HL-60/S4 treated with phorbol 12-myristate 13-acetate at 8.2 ng/mL for 4 days and 3 days (cell line): ENCODE data around the gene RFWD3.

ENCODE experiments used
- in situ Hi-C: fragments of 300-500 bp; cut with MboI; formaldehyde crosslinking; loops from 2 replicates; pipeline ENCODE4 v1.15.0; 2022; ENCODE audit warnings: low sequenced_read_pairs

RFWD3 gene

DNA sequence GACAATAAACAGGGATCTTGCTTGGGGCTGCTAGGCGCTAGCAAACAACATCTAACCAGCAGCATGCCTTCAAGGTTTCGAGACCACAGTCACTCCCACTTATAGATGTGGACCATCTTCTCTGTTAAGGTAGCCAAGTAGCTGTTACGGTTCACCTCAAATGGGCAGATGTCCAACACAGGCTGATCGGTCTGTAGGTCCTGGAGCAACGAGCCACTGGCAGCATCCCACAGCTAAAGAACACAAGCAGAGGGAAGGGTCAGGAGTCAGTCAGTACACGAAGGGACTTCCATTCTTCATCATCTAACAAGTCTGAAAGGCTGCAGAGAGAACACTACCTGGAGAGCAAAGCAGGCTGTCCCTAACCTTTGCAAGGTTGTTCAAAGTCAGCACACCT, 42.8 kb downstream of the RFWD3 start:
- in situ Hi-C loops, result no loop called here

DNA sequence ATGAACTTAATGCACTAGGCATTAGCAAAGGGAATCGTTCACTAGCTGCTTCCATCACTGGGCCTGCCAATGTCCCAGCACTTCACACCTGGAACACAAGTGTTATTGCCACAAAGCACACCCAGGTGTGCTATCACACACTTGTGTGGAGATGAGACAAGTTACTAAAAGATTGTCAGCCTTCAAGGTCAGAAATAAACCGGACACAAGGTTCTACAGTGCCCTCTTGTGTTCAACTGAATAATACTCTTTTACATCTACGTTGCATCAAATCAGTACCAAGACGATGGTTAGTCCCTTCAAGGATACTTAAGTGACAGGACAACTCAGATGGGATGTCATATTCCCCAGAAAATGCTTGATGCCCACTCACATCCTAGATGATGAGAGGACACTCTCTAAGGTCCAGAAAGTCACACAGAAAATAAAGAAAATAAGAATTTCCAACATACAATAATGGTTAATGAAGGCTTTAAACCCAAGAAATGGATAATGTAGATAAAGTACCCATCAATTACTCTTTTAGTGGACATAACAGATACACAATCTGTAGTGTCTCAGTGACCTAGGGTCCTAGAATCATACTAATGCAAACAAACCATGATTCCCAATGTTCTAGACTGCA, 43.4 kb downstream of the RFWD3 start:
- in situ Hi-C loops, result no loop called here

DNA sequence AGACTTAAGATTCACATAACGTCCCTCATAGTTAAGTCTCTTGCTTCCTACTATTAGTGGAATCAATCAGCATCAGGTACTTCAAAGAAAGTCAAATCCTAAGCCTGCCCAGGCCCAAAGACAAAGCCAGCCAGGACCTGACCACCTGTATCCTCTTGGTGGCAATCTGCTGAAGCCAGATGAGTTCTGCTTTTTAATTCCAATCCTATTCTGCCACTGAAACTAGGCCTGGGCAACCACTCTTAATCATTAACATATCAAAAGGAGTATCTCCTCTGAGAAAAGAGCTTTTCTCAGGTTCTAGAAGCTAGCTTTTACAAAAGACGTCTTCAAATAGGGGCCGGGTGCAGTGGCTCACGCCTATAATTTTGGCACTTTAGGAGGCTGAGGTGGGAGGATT, 44.7 kb downstream of the RFWD3 start:
- in situ Hi-C loops, result no loop called here

DNA sequence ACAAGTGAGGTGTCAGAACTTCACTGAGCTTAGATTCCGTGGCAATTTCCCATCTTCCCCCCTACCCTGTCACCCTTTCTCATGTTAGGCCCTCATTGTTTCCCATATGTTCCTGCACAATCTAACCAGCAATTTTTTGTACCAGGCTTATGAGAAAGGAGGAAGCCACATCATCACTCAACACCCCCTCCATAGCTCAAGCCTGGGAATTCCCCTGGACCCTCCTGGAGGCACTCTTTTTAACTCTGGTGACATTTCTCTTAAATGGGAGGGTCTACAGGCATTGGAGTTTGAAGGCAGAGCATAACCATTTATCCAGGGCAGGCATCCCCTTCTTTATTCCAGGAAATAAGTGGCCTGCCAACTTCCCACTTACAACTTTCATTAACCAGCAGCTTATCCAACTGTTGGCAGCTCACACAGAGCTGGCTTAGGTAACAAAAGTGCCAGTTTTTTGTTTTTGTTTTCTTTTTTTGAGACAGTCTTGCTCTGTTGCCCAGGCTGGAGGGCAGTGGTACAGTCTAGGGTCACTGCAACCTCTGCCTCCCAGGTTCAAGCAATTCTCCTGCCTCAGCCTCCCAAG, 49.4 kb downstream of the RFWD3 start:
- in situ Hi-C loops, result no loop called here

DNA sequence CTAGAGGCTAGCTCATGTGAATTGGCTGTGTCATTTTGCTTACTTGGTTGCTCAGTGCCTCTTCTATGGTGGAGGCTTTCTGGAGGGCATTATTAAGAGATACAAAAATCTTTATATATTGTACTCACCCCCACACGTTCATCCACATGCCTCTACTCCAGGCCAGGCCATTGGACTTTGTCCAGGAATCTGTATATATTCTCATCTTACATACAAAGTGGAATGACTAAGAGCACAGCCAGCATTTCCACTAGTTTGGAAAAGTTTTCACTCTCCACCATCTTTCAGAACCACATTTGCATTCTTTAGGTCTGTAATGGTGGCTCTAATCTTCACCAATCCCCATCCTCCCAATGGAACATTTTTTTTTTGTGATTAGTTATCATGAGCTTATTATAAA, 55.0 kb downstream of the RFWD3 start:
- in situ Hi-C loops, result no loop called here

DNA sequence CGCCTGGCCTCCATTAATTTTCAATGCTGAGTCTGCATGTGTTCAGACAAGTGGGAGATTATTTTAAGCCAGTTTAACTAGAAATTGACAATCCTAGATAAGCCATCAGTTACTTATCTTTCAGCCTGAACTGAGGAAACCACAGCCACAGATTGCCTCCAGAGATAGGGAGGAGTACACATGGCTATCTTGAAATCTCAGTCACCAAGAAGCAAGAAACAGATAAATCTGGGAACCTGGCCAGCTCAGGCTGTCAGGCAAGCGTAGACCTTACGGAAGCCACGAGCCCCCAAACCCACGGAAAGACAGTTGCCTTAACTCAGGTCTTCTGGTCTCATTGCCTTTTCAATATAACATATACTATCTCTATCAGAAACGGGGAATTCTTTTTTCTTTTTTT, 57.7 kb downstream of the RFWD3 start:
- in situ Hi-C loops, result no loop called here

DNA sequence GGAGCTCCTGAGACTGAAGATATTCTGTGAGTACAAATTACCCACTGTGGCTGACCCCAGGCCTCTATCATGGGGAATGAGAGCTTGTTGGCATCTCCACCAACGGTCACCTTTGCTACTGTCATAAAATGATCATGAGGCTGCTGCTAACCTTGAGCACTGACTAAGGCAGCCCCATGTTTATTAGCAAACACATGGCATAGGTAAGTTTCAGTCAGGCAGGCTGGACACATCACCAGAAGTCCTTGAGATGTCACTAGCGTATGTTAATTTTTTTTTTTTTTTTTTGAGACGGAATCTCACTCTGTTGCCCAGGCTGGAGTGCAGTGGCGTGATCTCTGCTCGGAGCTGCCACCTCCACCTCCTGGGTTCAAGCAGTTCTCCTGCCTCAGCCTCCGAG, 58.3 kb downstream of the RFWD3 start:
- in situ Hi-C loops, result no loop called here

DNA sequence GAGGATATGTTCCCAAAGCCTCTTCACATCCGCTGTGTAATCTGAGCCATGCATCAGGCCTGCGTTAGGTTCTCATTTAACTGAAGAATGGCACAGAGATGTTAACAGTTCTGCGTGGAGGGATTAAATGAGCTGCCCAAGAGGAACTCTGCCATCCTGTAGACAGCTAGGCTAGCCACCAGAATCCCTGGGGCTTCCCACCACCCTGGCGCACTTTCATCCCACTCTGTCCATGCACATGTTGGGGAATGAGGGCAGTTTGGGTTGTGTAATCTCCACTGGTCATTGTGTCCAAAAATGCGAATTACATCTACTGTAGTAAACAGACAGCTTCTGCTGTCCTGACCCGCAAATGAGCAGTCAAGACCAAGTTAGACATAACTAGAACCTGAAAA, 58.7 kb downstream of the RFWD3 start:
- in situ Hi-C loops, result no loop called here

DNA sequence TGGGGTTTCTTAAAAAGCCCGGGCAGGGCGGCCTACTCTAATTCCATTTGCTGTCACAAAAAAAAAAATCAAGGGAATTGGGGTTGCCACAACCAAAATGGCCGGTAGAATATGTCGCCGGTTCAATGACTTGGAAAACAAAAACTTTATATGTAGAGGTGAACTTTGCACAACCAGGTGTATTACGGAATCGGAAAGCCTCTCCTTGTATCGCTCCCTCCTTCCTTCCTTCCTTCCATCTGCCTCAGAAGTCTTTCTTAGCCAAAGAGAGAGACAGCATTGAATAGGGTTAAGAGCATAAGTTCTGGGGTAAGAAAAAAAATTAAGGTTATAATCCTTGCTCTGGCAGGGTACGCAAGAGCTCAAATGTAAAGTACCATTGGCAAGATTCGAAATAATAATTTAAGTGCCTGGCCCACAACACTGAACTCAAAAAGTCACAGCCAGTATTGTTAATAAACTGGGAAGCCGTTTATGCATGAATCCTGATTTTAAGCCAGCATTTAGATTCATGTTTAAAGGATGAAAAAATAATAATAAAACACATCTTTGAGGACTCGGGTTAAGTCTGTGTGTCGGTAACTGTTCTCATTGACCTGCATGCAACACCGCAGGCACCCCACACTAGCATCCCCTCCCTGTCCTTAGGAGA, 59.2 kb downstream of the RFWD3 start:
- in situ Hi-C loops, result no loop called here

DNA sequence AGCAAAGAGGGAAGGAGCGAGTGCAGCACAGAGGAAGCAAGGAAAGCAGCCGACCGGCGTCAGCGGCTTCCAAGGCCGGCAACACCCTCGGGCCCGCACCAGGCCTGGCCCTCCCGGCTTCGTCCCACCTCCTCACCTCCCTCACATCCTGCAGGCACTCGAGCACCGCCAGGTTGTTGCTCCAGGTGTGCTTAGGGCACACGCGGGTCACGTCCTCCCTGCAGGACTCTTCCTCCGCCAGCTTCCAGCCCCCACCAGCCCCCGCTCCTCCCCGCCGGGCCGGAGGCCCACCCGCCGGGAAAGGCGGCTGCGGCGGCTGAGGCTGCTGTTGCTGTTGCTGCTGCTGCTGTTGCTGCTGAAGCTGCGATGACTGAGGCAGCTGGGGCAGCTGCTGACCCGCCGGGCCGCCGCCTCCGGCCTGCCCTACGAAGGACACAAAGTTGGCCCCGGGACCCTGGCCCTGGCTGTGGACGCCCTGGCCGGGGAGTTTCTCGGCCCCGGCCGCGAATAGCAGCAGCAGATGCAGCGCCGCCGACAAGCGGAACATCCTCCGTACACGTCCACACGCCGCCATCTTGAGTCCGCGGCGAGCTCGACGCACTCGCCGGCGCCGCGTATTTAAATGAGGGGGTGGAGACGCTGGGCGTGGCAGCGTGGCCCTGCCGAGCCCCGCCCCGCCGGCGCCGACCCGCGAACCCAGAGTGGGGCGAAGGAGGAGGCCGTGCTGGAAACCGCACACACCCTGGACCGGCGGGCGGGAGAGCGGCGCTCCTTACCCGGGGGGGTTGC, 60.0 kb downstream of the RFWD3 start, which contains the start of gene GLG1:
GLG1 (minus strand) TSS at position 594 of the 789 bp plus-strand sequence; CDS start at position 574, 20 bp downstream.
- in situ Hi-C loops, result no loop called here

DNA sequence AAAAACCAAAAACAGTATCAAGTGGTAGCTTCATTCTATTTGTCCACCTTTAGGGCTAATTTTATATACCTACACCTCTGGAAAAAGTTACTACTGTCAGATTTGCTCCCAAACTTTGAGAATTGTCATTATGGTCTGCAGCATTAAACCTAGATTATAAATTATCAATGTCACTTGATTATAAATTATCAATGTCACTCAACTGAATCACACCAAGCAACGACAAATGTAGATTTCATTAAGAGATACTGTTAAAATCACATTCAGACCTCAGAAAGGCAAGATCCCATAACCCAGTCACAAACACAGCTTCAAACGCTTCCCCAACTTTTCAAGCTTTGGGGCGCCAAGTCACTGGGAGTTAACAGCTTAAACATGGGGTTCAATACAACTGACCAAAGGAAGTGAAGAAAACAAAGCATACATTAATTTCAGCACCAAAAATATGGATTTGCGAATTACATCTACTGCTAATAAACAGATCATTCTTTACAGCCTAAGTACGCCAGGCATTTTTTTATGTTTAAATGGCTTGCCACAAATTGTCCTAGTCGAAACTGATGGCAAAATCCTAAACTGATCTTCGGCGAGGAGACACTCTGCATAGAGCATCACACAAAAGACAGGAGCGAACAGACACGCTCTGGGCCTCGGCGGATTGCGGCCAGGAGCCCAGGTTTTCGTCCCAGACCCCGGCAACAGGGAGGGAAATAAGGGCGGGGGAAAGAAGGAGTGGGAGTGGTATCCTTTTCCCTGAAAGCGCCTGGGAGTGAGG, 60.7 kb downstream of the RFWD3 start:
- in situ Hi-C loops, result no loop called here

DNA sequence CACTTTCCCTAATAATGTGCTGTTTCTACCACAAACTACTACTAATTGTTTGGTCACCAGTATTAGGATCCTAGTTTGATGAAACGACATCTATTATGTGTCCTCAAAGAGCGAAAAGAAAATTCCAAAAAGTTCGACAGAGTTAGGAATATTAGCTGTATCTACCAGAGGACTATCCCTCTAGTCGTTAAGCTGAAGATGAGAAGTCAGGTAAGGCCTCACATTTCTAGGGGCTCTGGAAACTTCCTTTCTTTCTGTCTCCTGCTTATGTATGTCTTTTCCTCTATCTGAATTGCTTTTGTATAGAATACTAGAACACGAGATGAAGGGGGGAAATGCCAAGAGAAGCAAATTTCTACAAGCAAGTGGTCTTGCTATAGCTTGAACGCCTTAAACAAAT, 61.3 kb downstream of the RFWD3 start:
- in situ Hi-C loops, result no loop called here

DNA sequence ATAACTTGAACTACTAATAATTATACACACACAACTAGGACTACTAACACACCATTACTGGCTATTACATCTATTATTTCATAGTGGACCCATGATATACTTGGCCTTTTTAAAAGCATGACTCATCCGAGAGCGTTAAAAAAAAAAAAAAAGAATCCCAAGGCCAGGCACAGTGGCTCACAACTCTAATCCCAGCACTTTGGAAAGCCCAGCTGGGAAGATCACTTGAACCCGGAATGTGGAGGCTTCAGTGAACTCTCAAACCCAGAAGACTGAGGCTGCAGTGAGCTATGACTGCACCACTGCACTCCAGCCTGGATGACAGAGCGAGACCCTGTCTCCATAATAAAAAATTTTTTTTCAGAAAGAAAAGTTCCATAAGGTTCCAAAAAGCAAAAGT, 62.8 kb downstream of the RFWD3 start:
- in situ Hi-C loops, result no loop called here

DNA sequence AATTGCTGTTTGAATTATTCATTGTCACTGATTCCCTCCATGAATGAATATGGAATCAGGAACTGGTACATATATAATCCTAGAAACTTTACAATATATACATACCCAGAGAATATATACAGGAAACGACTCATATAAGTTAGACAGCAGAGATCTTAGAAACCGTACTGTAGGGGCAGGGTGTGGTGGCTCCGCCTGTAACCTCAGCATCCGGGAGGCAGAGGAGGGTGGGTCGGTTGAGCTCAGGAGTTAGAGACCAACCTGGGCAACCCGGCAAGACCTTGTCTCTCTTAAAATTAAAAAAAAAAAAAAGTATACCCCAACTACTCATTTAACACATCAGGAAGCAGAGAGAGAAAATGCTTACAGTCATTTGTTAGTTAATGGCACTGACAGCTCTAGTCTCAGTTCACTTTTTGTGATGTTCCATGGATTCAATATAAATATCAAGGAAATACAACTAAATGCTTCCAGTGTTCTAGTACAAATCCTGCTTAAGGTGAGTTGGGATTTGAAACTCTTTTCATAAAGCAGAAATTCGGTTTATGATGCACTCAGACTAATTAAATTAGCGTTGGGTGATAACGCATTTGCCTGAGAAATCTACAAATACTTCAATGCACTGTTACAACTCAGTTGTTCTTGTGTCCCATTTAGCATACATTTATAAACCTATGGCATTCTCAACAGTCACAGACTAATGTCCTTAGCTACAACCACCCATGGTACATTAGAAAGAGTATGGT, 65.4 kb downstream of the RFWD3 start:
- in situ Hi-C loops, result no loop called here

DNA sequence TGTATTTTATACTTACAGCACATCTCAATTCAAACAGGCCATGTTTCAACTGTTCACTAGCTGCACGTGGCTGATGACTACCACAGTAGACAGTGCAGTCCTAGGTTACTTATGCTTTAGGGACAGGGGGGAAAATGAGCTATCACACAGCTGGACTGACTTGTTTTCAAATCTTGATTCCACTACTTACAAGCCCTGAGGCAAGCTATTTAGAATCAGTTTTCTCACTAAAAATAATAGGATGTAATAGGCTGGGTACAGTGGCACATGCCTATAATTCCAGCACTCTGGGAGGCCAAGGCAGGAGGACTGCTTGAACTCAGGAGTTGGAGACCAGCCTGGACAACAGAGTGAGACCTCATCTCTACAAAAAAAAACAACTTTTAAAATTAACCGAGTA, 70.1 kb downstream of the RFWD3 start:
- in situ Hi-C loops, result no loop called here

DNA sequence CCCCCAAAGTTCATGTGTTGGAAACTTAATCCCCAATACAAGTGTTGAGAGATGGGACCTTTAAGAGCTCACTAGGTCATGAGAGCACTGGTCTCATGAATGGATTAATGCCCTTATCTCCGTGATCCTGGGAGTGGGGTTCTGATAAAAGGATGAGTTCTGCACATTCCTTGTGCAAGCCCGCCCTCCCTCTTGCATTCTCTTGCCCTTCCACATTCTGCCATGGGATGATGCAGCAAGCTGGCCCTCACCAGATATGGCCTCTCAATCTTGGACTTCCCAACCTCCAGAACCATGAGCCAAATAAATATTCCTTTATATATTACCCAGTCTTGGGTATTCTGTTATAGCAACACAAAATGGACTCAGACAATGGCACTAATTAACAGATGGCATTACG, 73.8 kb downstream of the RFWD3 start:
- in situ Hi-C loops, result no loop called here

DNA sequence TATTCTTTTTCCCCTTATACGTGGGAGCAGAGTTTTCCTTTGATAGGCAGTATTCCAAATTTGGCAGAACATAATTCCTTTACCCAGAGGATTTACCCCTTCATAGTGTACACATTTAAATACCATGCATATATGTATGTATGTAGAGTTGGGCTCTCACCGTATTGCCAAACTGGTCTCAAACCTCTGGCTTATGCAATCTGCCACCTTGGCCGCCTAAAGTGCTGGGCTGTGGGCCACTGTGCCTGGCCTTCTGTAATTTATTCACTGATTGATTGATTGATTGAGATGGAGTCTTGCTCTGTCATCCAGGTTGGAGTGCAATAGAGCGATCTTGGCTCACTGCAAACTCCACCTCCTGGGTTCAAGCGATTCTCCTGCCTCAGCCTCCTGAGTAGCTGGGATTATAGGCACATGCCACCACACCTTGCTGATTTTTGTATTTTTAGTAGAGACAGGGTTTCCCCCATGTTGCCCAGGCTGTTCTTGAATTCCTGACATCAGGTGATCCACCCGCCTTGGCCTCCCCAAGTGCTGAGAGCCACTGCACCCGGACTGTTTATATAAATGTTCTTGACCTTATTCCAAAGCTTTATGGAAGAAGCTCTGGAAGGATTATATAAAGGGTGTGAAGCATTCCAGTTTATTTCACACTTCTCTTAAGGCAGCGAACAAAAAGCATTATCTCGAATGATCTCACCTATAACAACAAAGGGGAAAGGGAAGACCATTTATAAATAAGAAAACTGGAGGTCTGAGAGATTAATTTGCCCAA, 74.6 kb downstream of the RFWD3 start:
- in situ Hi-C loops, result no loop called here

DNA sequence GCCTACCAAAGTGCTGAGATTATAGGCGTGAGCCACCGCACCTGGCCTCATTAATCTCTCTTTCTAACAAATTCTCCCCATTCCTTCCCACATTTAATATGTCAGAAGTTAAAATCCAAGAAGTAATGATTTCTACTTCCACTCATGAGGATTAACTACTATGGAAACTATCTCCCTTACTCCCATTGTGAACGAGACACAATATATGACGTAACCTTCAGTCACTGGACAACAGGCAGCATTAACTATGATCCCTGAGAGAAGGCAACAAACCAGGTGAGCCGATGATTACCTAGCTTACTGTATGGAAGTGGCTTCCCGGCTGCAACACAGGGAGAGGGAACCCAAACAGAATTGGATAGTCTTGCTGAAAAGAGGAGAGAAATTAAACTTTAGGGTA, 79.7 kb downstream of the RFWD3 start:
- in situ Hi-C loops, result no loop called here

DNA sequence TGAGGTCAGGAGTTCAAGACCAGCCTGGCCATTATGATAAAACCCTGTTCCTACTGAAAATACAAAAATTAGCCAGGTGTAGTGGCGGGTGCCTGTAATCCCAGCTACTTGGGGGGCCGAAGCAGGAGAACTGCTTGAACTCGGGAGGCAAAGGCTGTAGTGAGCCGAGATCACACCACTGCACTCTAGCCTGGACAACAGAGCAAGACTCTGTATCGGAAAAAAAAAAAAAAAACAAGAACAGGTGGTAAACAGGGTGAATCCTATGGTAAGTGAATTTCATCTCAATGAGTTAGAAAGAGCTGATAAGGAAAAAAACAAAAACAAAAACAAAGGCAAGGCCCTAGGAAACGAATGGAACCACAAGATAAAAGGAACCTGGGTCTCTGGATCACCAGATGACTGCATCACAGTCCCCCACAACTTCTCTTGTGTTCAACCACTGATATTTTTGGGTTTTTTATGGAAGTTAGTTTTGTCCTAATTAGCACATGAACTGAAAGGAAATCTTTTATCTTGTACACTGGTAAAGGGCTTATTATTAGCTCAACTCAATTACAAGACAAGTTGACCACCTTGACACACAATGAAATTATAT, 80.7 kb downstream of the RFWD3 start:
- in situ Hi-C loops, result no loop called here
